B cell (primary cell): Measurements from ENCODE around the gene NR6A1. TPM values are rescaled to one million over a fixed set of nuclear protein-coding genes. Genes with fewer than 3 reads are reported as not detected.

Source experiments
- ATAC-seq: fragments of 200-7000 bp; cut with Tn5 transposase; one replicate; pipeline ENCODE4 v1.10.0; 2021; ENCODE audit warnings: low read depth, mild to moderate bottlenecking, moderate number of reproducible peaks, moderate library complexity
- CTCF ChIA-PET: fragments of 350-600 bp; sonication (Branson Sonifier 250); formaldehyde crosslinking; loops from one replicate; lab custom pipeline; 2021; ENCODE audit warnings: antibody characterized with exemption, inconsistent platforms; lab: Charles Lee
- POLR2A ChIA-PET: fragments of 350-600 bp; sonication (Branson Sonifier 250); formaldehyde crosslinking; loops from one replicate; lab custom pipeline; 2021; ENCODE audit warnings: antibody characterized with exemption; lab: Charles Lee
- DNase-seq: peaks from one replicate; pipeline ENCODE4 v3.0.0; 2013
- H2AFZ ChIP-seq: 2 replicates; pipeline ENCODE4 v1.6.1; 2012; ENCODE audit warnings: mild to moderate bottlenecking, low read depth, low read length; ENCODE audit not compliant: insufficient read depth, poor library complexity, severe bottlenecking
- H3K27ac ChIP-seq, 2 donors: 1 replicate in 1 of 2; 2 replicates in 1 of 2; pipeline ENCODE4 v1.5.1; 2012 to 2013; ENCODE audit warnings: low read length in 2 of 2, mild to moderate bottlenecking in 2 of 2, moderate library complexity in 1 of 2
- H3K27me3 ChIP-seq, 4 experiments: fragments of 200-600 bp in 1 of 4; sonication (generic) in 1 of 4; replicated peaks in 1 of 4; 1 replicate in 2 of 4; 2 replicates in 2 of 4; pipeline versions ENCODE4 v1.6.1 to v1.7.0; 2013 to 2016; ENCODE audit warnings: low read length in 3 of 4, mild to moderate bottlenecking in 2 of 4, mixed read lengths in 1 of 4, moderate library complexity in 1 of 4; ENCODE audit not compliant: insufficient read depth in 4 of 4, control insufficient read depth in 3 of 4; ENCODE audit errors: control extremely low read depth in 1 of 4
- H3K36me3 ChIP-seq, 2 experiments: replicated peaks in 1 of 2; 1 replicate in 1 of 2; 2 replicates in 1 of 2; pipeline versions ENCODE4 v1.6.1 to v1.7.1; 2013; ENCODE audit warnings: low read length in 1 of 2; ENCODE audit not compliant: insufficient read depth in 2 of 2, control insufficient read depth in 1 of 2; ENCODE audit errors: control extremely low read depth in 1 of 2, extremely low read depth in 1 of 2
- H3K4me1 ChIP-seq, 2 donors: fragments of 200-600 bp in 1 of 2; sonication (generic) in 1 of 2; 1 replicate in 1 of 2; 2 replicates in 1 of 2; pipeline versions ENCODE4 v1.5.1 to v1.6.1; 2013 to 2017; ENCODE audit warnings: low read length in 2 of 2; ENCODE audit not compliant: control insufficient read depth in 2 of 2, insufficient read depth in 2 of 2
- H3K4me2 ChIP-seq: replicated peaks from 2 replicates; pipeline ENCODE3; 2012; ENCODE audit warnings: mild to moderate bottlenecking, low read depth, low read length; ENCODE audit not compliant: poor library complexity, severe bottlenecking
- H3K4me3 ChIP-seq, 5 experiments: fragments of 200-600 bp in 1 of 5; sonication (generic) in 1 of 5; 1 replicate in 3 of 5; 2 replicates in 2 of 5; pipeline versions ENCODE4 v1.5.1 to v1.7.0; 2011 to 2016; ENCODE audit warnings: low read length in 4 of 5, mild to moderate bottlenecking in 4 of 5, low read depth in 2 of 5, control low read depth in 1 of 5, moderate library complexity in 1 of 5; ENCODE audit not compliant: insufficient read depth in 1 of 5; ENCODE audit errors: control extremely low read depth in 1 of 5, extremely low read depth in 1 of 5
- H3K79me2 ChIP-seq: fragments of 200-600 bp; sonication (generic); one replicate; pipeline ENCODE4 v1.6.0; 2016; ENCODE audit warnings: low read length; ENCODE audit not compliant: control insufficient read depth, insufficient read depth
- H3K9ac ChIP-seq: fragments of 200-600 bp; sonication (generic); 2 replicates; pipeline ENCODE4 v1.6.1; 2017; ENCODE audit warnings: mild to moderate bottlenecking, low read length, moderate library complexity
- H3K9me3 ChIP-seq, 3 donors: one replicate each; pipeline versions ENCODE4 v1.6.1 to v1.7.1; 2013; ENCODE audit warnings: low read length in 2 of 3; ENCODE audit not compliant: control insufficient read depth in 2 of 3, insufficient read depth in 1 of 3; ENCODE audit errors: control extremely low read depth in 1 of 3
- H4K20me1 ChIP-seq: 2 replicates; pipeline ENCODE4 v1.6.0; 2012; ENCODE audit warnings: mild to moderate bottlenecking, low read length; ENCODE audit not compliant: insufficient read depth, control insufficient read depth, poor library complexity, severe bottlenecking
- H3K27ac Mint-ChIP-seq: one replicate; pipeline ENCODE4 v1.8.0; 2021; ENCODE audit warnings: mixed read lengths
- H3K27me3 Mint-ChIP-seq: one replicate; pipeline ENCODE4 v1.8.0; 2021; ENCODE audit warnings: mixed read lengths
- H3K4me1 Mint-ChIP-seq: one replicate; pipeline ENCODE4 v1.8.0; 2021; ENCODE audit warnings: mixed read lengths
- H3K4me3 Mint-ChIP-seq: one replicate; pipeline ENCODE4 v1.8.0; 2021; ENCODE audit warnings: mixed read lengths
- H3K9me3 Mint-ChIP-seq: one replicate; pipeline ENCODE4 v1.8.0; 2022; ENCODE audit warnings: mixed read lengths; ENCODE audit not compliant: insufficient read depth
- EZH2 ChIP-seq: IDR thresholded peaks from 2 replicates; pipeline ENCODE4 v1.6.1; 2012; ENCODE audit warnings: borderline replicate concordance, low read depth, mild to moderate bottlenecking, moderate library complexity, low read length; ENCODE audit not compliant: insufficient read depth, poor library complexity, severe bottlenecking
- WGBS: methylation state at CpG from one replicate; pipeline ENCODE4 v1.1.5; 2013; ENCODE audit warnings: missing lambda C conversion rate; ENCODE audit not compliant: insufficient coverage; 5-methylcytosine and 5-hydroxymethylcytosine counted together
- intact Hi-C: fragments of 100-400 bp; cut with micrococcal nuclease; formaldehyde crosslinking; loops from one replicate; pipeline ENCODE4 v1.10.0; 2022
- polyA plus RNA-seq: library from polyadenylated mRNA; depleted of rRNA; stranded (reverse); fragments of >200 nt; gene quantifications from 2 replicates; pipeline ENCODE4 v1.2.3, GENCODE V29; 2012
- total RNA-seq, 2 donors: library from RNA; stranded (reverse); fragments of 120-200 nt in 1 of 2; gene quantifications; 1 replicate in 1 of 2; 2 replicates in 1 of 2; pipeline versions ENCODE4 v1.2.3 to v1.2.4, GENCODE V29; 2013 to 2022
- TF ChIP-seq, protein P1 (sequence below): fragments of 200-600 bp; IDR thresholded peaks from one replicate; pipeline ENCODE4 v1.8.0; 2022; ENCODE audit warnings: antibody characterized with exemption, mild to moderate bottlenecking

NR6A1 gene
- total and polyA plus RNA-seq, 2 donors (not counting 1 experiment from before 2014, with no cell fraction given): 0.09 to 0.67 TPM

DNA sequence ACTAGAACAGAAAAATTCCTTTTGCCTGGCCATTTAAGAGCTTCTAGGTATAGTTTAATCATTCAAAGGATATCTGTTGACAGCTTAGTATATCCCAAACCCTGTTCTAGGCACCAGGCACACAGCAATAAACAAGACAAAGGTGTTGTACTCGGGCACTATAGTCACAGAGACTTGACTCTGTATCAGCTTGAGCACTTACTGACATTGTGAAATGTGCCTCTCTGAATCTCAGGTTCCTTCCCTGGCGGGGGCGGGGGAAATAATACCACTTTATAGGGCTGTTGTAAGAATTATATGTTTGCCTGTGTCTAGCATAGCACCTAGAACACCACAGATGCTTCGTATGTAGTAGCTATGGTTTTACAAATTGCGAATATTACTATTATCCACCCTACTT lies 104.5 kb downstream of the NR6A1 start:
- intact Hi-C loops: no loop called here
- no peaks in the 10 kb centered on the region for H3K4me1 Mint-ChIP-seq
- H3K27ac Mint-ChIP-seq: no peak overlapping the region
- no peak overlapping the region for H3K4me2 ChIP-seq
- H3K79me2 ChIP-seq: no peaks in the 10 kb centered on the region
- no peak overlapping the region for H2AFZ ChIP-seq
- no peaks in the 10 kb centered on the region for H3K27me3 ChIP-seq
- H3K4me3 Mint-ChIP-seq: no peak overlapping the region
- H3K36me3 ChIP-seq: no peaks in the 10 kb centered on the region
- TF ChIP-seq, protein P1, sequence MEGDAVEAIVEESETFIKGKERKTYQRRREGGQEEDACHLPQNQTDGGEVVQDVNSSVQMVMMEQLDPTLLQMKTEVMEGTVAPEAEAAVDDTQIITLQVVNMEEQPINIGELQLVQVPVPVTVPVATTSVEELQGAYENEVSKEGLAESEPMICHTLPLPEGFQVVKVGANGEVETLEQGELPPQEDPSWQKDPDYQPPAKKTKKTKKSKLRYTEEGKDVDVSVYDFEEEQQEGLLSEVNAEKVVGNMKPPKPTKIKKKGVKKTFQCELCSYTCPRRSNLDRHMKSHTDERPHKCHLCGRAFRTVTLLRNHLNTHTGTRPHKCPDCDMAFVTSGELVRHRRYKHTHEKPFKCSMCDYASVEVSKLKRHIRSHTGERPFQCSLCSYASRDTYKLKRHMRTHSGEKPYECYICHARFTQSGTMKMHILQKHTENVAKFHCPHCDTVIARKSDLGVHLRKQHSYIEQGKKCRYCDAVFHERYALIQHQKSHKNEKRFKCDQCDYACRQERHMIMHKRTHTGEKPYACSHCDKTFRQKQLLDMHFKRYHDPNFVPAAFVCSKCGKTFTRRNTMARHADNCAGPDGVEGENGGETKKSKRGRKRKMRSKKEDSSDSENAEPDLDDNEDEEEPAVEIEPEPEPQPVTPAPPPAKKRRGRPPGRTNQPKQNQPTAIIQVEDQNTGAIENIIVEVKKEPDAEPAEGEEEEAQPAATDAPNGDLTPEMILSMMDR: no peak
- no peak for TF ChIP-seq EZH2
- no peak overlapping the region for H3K27ac ChIP-seq
- CTCF ChIA-PET: no interaction called here
- POLR2A ChIA-PET: no interaction called here
- 94% methylated on average over 2 of the region's 5 CpGs for WGBS
- H3K4me3 ChIP-seq: no peak overlapping the region
- no peaks in the 10 kb centered on the region for H3K9me3 ChIP-seq
- no peak overlapping the region for H3K9ac ChIP-seq
- no peaks in the 10 kb centered on the region for H3K4me1 ChIP-seq
- no peak for ATAC-seq
- no peaks in the 10 kb centered on the region for H3K9me3 Mint-ChIP-seq
- H4K20me1 ChIP-seq: no peaks in the 10 kb centered on the region
- H3K27me3 Mint-ChIP-seq: no peaks in the 10 kb centered on the region
- no peak for DNase-seq

DNA sequence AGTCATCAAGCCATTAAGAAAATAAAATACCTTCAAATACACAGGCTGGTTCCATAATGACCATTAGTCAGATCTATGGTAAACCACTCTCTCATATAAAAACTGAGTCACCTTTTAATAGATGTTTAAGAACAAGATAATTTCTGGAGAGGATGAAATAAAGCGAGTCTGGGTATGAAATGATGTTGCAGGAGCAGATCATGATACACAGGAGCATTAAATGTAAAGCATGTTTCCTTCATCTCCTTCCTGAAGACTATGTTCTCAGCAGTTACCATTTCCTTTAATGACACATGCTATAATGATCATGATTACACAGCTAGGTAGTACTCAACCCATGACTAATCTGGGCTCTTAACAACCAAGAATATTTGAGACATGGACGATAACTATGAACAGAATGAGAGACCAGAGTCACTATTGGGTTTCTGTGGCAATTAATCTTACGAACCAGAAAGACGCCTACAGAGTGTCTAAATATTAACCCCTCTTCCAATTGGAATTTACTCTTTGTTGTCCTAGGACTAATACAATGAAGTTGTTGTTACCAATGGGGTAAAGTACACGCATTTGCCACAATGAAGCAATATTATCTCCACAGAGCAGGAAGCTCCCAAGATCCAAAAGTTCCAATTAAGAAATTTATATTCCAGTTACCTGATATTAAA lies 105.6 kb downstream of the NR6A1 start:
- H4K20me1 ChIP-seq: no peaks in the 10 kb centered on the region
- H3K27ac ChIP-seq: no peak overlapping the region
- ATAC-seq (no peak), DNase-seq (no peak)
- TF ChIP-seq, protein P1: no peak
- no peak for TF ChIP-seq EZH2
- 83% methylated on average over 1 of the region's 5 CpGs for WGBS
- no peak overlapping the region for H3K4me3 Mint-ChIP-seq
- peaks cover 6% of the 10 kb centered on the region for H3K79me2 ChIP-seq
- no peaks in the 10 kb centered on the region for H3K27me3 ChIP-seq
- ChIA-PET POLR2A (no interaction called here), CTCF (interaction anchor here (0.7 kb wide), 1 partner anchor 50 kb away, joined by 3 read pairs; no protein-coding TSS in a partner anchor)
- H3K4me2 ChIP-seq: no peak overlapping the region
- H2AFZ ChIP-seq: no peak overlapping the region
- H3K9me3 ChIP-seq: no peaks in the 10 kb centered on the region
- H3K4me1 Mint-ChIP-seq: no peaks in the 10 kb centered on the region
- peaks cover 2% of the 10 kb centered on the region in 2 donors for H3K4me1 ChIP-seq
- H3K9me3 Mint-ChIP-seq: no peaks in the 10 kb centered on the region
- H3K27me3 Mint-ChIP-seq: no peaks in the 10 kb centered on the region
- no peak overlapping the region for H3K27ac Mint-ChIP-seq
- intact Hi-C loops: no loop called here
- no peak overlapping the region for H3K9ac ChIP-seq
- no peak overlapping the region for H3K4me3 ChIP-seq
- H3K36me3 ChIP-seq: no peaks in the 10 kb centered on the region
